Neural progenitor cell (in vitro differentiated cells): ENCODE measurements around the gene FNTB.

Experiments used
- CTCF ChIP-seq: fragments of 200-600 bp; sonication (generic); IDR thresholded peaks from 2 replicates; pipeline ENCODE4 v1.5.1; 2017; ENCODE audit warnings: antibody characterized with exemption, mild to moderate bottlenecking
- EZH2 ChIP-seq: fragments of 200-600 bp; sonication (generic); IDR thresholded peaks from 2 replicates; pipeline ENCODE4 v1.6.1; 2017; ENCODE audit warnings: antibody characterized with exemption, mild to moderate bottlenecking, moderate library complexity
- EZH2phosphoT487 ChIP-seq: fragments of 200-600 bp; sonication (generic); IDR thresholded peaks from 2 replicates; pipeline ENCODE4 v1.6.1; 2017; ENCODE audit warnings: antibody characterized with exemption

- TF ChIP-seq CTCF = no peak
- no peak for TF ChIP-seq EZH2
- TF ChIP-seq EZH2phosphoT487 = no peak
These were observed 92.5 kb downstream of the FNTB start for GRCh38 chr14:65079201-65079600.
